IMR-90 (cell line): ENCODE data around the gene FAM53B. TPM values are rescaled to one million over a fixed set of nuclear protein-coding genes. Genes with fewer than 3 reads are reported as not detected.

Experiments
- ATAC-seq: fragments of 200-7000 bp; cut with Tn5 transposase; 2 replicates; pipeline ENCODE4 v1.9.1; 2020; ENCODE audit warnings: low read depth, mild to moderate bottlenecking, moderate library complexity
- BruUV-seq: library from RNA; stranded (reverse); fragments of 400-500 nt; replicated peaks from 2 replicates; lab custom pipeline; 2021; lab: Mats Ljungman, UMichigan
- CTCF ChIA-PET: fragments of 300-600 bp; formaldehyde crosslinking; extraction: SDS; loops from one replicate; lab custom pipeline; 2021; ENCODE audit warnings: antibody characterized with exemption; lab: Yijun Ruan, JAX
- POLR2A ChIA-PET: fragments of 300-600 bp; sonication (Branson Sonifier 250); formaldehyde crosslinking; loops from one replicate; lab custom pipeline; 2022; ENCODE audit warnings: antibody characterized with exemption; ENCODE audit not compliant: unreplicated experiment; lab: Charles Lee
- DNase-seq: peaks from one replicate; pipeline ENCODE4 v3.0.0; 2013
- H2AFZ ChIP-seq: replicated peaks from 2 replicates; pipeline ENCODE3; 2013; ENCODE audit warnings: low read length, mild to moderate bottlenecking; ENCODE audit not compliant: poor library complexity
- H2AK5ac ChIP-seq: 2 replicates; pipeline ENCODE4 v1.6.1; 2013; ENCODE audit warnings: low read depth, low read length, inconsistent platforms
- H2AK9ac ChIP-seq: replicated peaks from 2 replicates; pipeline ENCODE3; 2013; ENCODE audit warnings: mild to moderate bottlenecking, low read depth, low read length, moderate library complexity; ENCODE audit not compliant: poor library complexity
- H2BK120ac ChIP-seq: 2 replicates; pipeline ENCODE4 v1.6.1; 2013; ENCODE audit warnings: low read depth, low read length, inconsistent platforms
- H2BK15ac ChIP-seq: 3 replicates; pipeline ENCODE4 v1.6.1; 2013; ENCODE audit warnings: low read depth, low read length, inconsistent platforms
- H2BK20ac ChIP-seq: 2 replicates; pipeline ENCODE4 v1.6.1; 2013; ENCODE audit warnings: low read depth, mild to moderate bottlenecking, inconsistent platforms, low read length, moderate library complexity
- H2BK5ac ChIP-seq: 2 replicates; pipeline ENCODE4 v1.6.1; 2013; ENCODE audit warnings: mild to moderate bottlenecking, low read depth, low read length, inconsistent platforms; ENCODE audit not compliant: poor library complexity, severe bottlenecking
- H3K14ac ChIP-seq: replicated peaks from 2 replicates; pipeline ENCODE4 v1.6.1; 2013; ENCODE audit warnings: low read depth, low read length, inconsistent platforms
- H3K18ac ChIP-seq: 2 replicates; pipeline ENCODE4 v1.6.1; 2013; ENCODE audit warnings: low read depth, low read length, control low read depth
- H3K23ac ChIP-seq: 2 replicates; pipeline ENCODE4 v1.6.1; 2013; ENCODE audit warnings: low read depth, low read length, inconsistent platforms
- H3K27ac ChIP-seq: 2 replicates; pipeline ENCODE4 v1.5.1; 2013; ENCODE audit warnings: mild to moderate bottlenecking, control low read depth, low read length; ENCODE audit not compliant: insufficient read depth
- H3K27me3 ChIP-seq: 2 replicates; pipeline ENCODE4 v1.6.1; 2013; ENCODE audit warnings: low read length; ENCODE audit not compliant: control insufficient read depth, insufficient read depth
- H3K36me3 ChIP-seq: 2 replicates; pipeline ENCODE4 v1.6.1; 2013; ENCODE audit warnings: low read length, mixed read lengths; ENCODE audit not compliant: control insufficient read depth, insufficient read depth
- H3K4ac ChIP-seq: 2 replicates; pipeline ENCODE4 v1.6.1; 2013; ENCODE audit warnings: low read depth, low read length, inconsistent platforms
- H3K4me1 ChIP-seq: 2 replicates; pipeline ENCODE4 v1.6.1; 2013; ENCODE audit warnings: low read length, mixed read lengths; ENCODE audit not compliant: control insufficient read depth, insufficient read depth
- H3K4me2 ChIP-seq: 2 replicates; pipeline ENCODE4 v1.6.1; 2013; ENCODE audit warnings: low read depth, mild to moderate bottlenecking, control low read depth, low read length, moderate library complexity
- H3K4me3 ChIP-seq: 2 replicates; pipeline ENCODE4 v1.5.1; 2013; ENCODE audit warnings: low read depth, mild to moderate bottlenecking, control low read depth, low read length, moderate library complexity; ENCODE audit not compliant: insufficient read depth
- H3K56ac ChIP-seq: 2 replicates; pipeline ENCODE4 v1.6.1; 2013; ENCODE audit warnings: low read length, inconsistent platforms; ENCODE audit not compliant: insufficient read depth; ENCODE audit errors: extremely low read depth
- H3K79me1 ChIP-seq, 2 experiments: 2 replicates each; pipeline ENCODE4 v1.6.1; 2013; ENCODE audit warnings: low read length in 2 of 2, inconsistent platforms in 1 of 2, low read depth in 1 of 2
- H3K9ac ChIP-seq: 2 replicates; pipeline ENCODE4 v1.6.1; 2013; ENCODE audit warnings: low read depth, low read length, control low read depth
- H3K9me1 ChIP-seq: 2 replicates; pipeline ENCODE4 v1.6.1; 2013; ENCODE audit warnings: low read length, inconsistent platforms; ENCODE audit not compliant: insufficient read depth
- H3K9me3 ChIP-seq: 2 replicates; pipeline ENCODE4 v1.6.1; 2013; ENCODE audit warnings: low read length; ENCODE audit not compliant: control insufficient read depth, insufficient read depth
- H4K20me1 ChIP-seq: 2 replicates; pipeline ENCODE4 v1.6.1; 2013; ENCODE audit warnings: low read length, inconsistent platforms; ENCODE audit not compliant: insufficient read depth
- H4K5ac ChIP-seq: 2 replicates; pipeline ENCODE4 v1.6.1; 2013; ENCODE audit warnings: mild to moderate bottlenecking, low read depth, low read length, control low read depth
- H4K8ac ChIP-seq, 2 experiments: 2 replicates each; pipeline ENCODE4 v1.6.1; 2013; ENCODE audit warnings: low read depth in 2 of 2, low read length in 2 of 2, control low read depth in 1 of 2, inconsistent platforms in 1 of 2
- H4K91ac ChIP-seq: 2 replicates; pipeline ENCODE4 v1.6.1; 2013; ENCODE audit warnings: low read depth, low read length, inconsistent platforms; ENCODE audit not compliant: insufficient read depth
- BHLHE40 ChIP-seq: fragments of 150-350 bp; IDR thresholded peaks from 2 replicates; pipeline ENCODE4 v1.6.1; 2016; ENCODE audit warnings: mild to moderate bottlenecking, low read depth, low read length
- CEBPB ChIP-seq: IDR thresholded peaks from 2 replicates; pipeline ENCODE4 v1.6.1; 2012; ENCODE audit warnings: low read depth, low read length, improper control_type of control experiment
- CHD1 ChIP-seq: IDR thresholded peaks from 2 replicates; pipeline ENCODE4 v1.6.1; 2012; ENCODE audit warnings: low read depth, low read length, improper control_type of control experiment
- ELK1 ChIP-seq: fragments of 150-350 bp; IDR thresholded peaks from 2 replicates; pipeline ENCODE4 v1.6.1; 2016; ENCODE audit warnings: low read depth, mild to moderate bottlenecking, low read length, moderate library complexity, borderline replicate concordance
- FOS ChIP-seq: fragments of 150-350 bp; IDR thresholded peaks from 2 replicates; pipeline ENCODE4 v1.6.1; 2016; ENCODE audit warnings: low read depth, low read length
- MAFK ChIP-seq: IDR thresholded peaks from 2 replicates; pipeline ENCODE4 v1.6.1; 2012; ENCODE audit warnings: low read depth, low read length, improper control_type of control experiment
- MAZ ChIP-seq: IDR thresholded peaks from 2 replicates; pipeline ENCODE4 v1.6.1; 2012; ENCODE audit warnings: low read depth, mild to moderate bottlenecking, low read length, improper control_type of control experiment, moderate library complexity, borderline replicate concordance
- MXI1 ChIP-seq: IDR thresholded peaks from 2 replicates; pipeline ENCODE4 v1.6.1; 2012; ENCODE audit warnings: low read depth, mild to moderate bottlenecking, low read length, moderate library complexity, borderline replicate concordance
- POLR2A ChIP-seq: IDR thresholded peaks from 2 replicates; pipeline ENCODE4 v1.6.1; 2012; ENCODE audit warnings: mild to moderate bottlenecking, low read depth, low read length
- RAD21 ChIP-seq: IDR thresholded peaks from 2 replicates; pipeline ENCODE4 v1.6.1; 2012; ENCODE audit warnings: low read length, improper control_type of control experiment
- RFX5 ChIP-seq: IDR thresholded peaks from 2 replicates; pipeline ENCODE4 v1.8.0; 2012; ENCODE audit warnings: low read depth, mild to moderate bottlenecking, low read length, moderate library complexity
- SMC3 ChIP-seq: fragments of 150-350 bp; IDR thresholded peaks from 2 replicates; pipeline ENCODE4 v1.6.1; 2016; ENCODE audit warnings: low read depth, mild to moderate bottlenecking, antibody characterized with exemption, low read length, moderate library complexity
- WGBS, 2 experiments: methylation state at CpG; one replicate each; pipeline versions ENCODE4 v1.1.5 to v1.1.7; 2013; ENCODE audit warnings: missing lambda C conversion rate in 2 of 2; ENCODE audit not compliant: insufficient read length in 1 of 2; ENCODE audit errors: extremely low coverage in 2 of 2; 5-methylcytosine and 5-hydroxymethylcytosine counted together
- dilution Hi-C: fragments of 300-500 bp; cut with HindIII; formaldehyde crosslinking; loops from one replicate; pipeline ENCODE4 v1.14.3; 2018; ENCODE audit warnings: low sequenced_read_pairs; ENCODE audit not compliant: unreplicated experiment
- in situ Hi-C: fragments of 300-500 bp; cut with MboI; formaldehyde crosslinking; loops from 3 replicates; pipeline ENCODE4 v1.14.3; 2019; ENCODE audit warnings: low sequenced_read_pairs, inconsistent platforms, mixed read lengths
- intact Hi-C: fragments of 100-400 bp; cut with micrococcal nuclease; formaldehyde crosslinking; loops from 2 replicates; pipeline ENCODE4 v1.10.0; 2022
- polyA plus RNA-seq, 3 experiments: library from polyadenylated mRNA; depleted of rRNA; stranded (reverse); fragments of >200 nt; gene quantifications; 2 replicates each; pipeline ENCODE4 v1.2.3, GENCODE V29; 2012; ENCODE audit warnings: low replicate concordance in 1 of 3
- total RNA-seq: library from RNA; depleted of rRNA; stranded (reverse); fragments of >200 nt; gene quantifications from 2 replicates; pipeline ENCODE4 v1.2.3, GENCODE V29; 2012

The FAM53B gene
- total and polyA plus RNA-seq, 2 of the 4 experiments (the other 2 are of a cell fraction), result 3.8 to 5.7 TPM

- H2AK9ac ChIP-seq, result no peak overlapping the region
- DNase-seq (no peak), ATAC-seq (no peak)
- no peaks in the 10 kb centered on the region for H3K36me3 ChIP-seq
- H3K9me3 ChIP-seq, result no peaks in the 10 kb centered on the region
- H2BK20ac ChIP-seq, result no peak overlapping the region
- intact Hi-C loops, result loop anchor here (5.0 kb wide), 1 partner anchor 97 kb away; the partner anchor contains the start of gene FAM53B
- H3K4me1 ChIP-seq, result peaks cover 35% of the 10 kb centered on the region
- no peak overlapping the region for H2BK5ac ChIP-seq
- no peak overlapping the region for H2BK15ac ChIP-seq
- H3K56ac ChIP-seq, result no peak overlapping the region
- H3K27me3 ChIP-seq, result no peaks in the 10 kb centered on the region
- H3K9ac ChIP-seq, result no peak overlapping the region
- in situ Hi-C loops, result no loop called here
- no peak overlapping the region for H2AK5ac ChIP-seq
- 87% methylated on average over 4 of the region's 10 CpGs; no CpG with 5 or more reads in 1 of the 2 experiments for WGBS, 2 experiments
- H2BK120ac ChIP-seq, result no peak overlapping the region
- ChIA-PET POLR2A (no interaction called here), CTCF (no interaction called here)
- H4K5ac ChIP-seq, result no peak overlapping the region
- H3K9me1 ChIP-seq, result peaks cover 35% of the 10 kb centered on the region
- no peak overlapping the region for H3K4me3 ChIP-seq
- no peak overlapping the region for H4K91ac ChIP-seq
- no peak overlapping the region for H3K23ac ChIP-seq
- no peak overlapping the region for H3K27ac ChIP-seq
- no peaks in the 10 kb centered on the region; the same call in 1 of the 2 replicates for H4K20me1 ChIP-seq
- dilution Hi-C loops, result no loop called here
- no peak overlapping the region for H3K14ac ChIP-seq
- TF ChIP-seq SMC3, result no peak
- TF ChIP-seq BHLHE40, result no peak
- TF ChIP-seq MAFK, result no peak
- TF ChIP-seq CHD1, result no peak
- TF ChIP-seq POLR2A, result no peak
- no peak for TF ChIP-seq FOS
- no peak for TF ChIP-seq CEBPB
- TF ChIP-seq MAZ, result no peak
- TF ChIP-seq RFX5, result no peak
- no peak for TF ChIP-seq RAD21
- TF ChIP-seq ELK1, result no peak
- no peak for TF ChIP-seq MXI1
- BruUV-seq, result no TSS peak
- peaks cover 15 to 39% of the 10 kb centered on the region in 2 experiments; a peak in 3 of 4 replicates for H3K79me1 ChIP-seq
- no peak overlapping the region for H3K18ac ChIP-seq
- H3K4ac ChIP-seq, result no peak overlapping the region
- no peak overlapping the region for H4K8ac ChIP-seq
- no peak overlapping the region for H2AFZ ChIP-seq
- no peak overlapping the region for H3K4me2 ChIP-seq
Measured at GRCh38 chr10:124644771-124645415, 99.3 kb downstream of the FAM53B start.
